ENCODE data around the gene ZNF212.

GRCh38 chr7:149252378-149252777 is 12.9 kb downstream of the ZNF212 start:
- TF ChIP-seq HINFP (tag; conservative IDR thresholded peaks at IDR 0.05; ENCODE audit: low read depth): no peak
- no peak for TF ChIP-seq RB1 (IDR thresholded peaks at IDR 0.05; ENCODE audit: low read depth)
- no peak for TF ChIP-seq CTCF (IDR thresholded peaks at IDR 0.05 in 2 of 3, conservative IDR thresholded peaks at IDR 0.05 in 1 of 3; ENCODE audit: insufficient read depth in 2 of 3, low read depth in 1 of 3, low read length in 3 of 3)
- TF ChIP-seq, protein P1, sequence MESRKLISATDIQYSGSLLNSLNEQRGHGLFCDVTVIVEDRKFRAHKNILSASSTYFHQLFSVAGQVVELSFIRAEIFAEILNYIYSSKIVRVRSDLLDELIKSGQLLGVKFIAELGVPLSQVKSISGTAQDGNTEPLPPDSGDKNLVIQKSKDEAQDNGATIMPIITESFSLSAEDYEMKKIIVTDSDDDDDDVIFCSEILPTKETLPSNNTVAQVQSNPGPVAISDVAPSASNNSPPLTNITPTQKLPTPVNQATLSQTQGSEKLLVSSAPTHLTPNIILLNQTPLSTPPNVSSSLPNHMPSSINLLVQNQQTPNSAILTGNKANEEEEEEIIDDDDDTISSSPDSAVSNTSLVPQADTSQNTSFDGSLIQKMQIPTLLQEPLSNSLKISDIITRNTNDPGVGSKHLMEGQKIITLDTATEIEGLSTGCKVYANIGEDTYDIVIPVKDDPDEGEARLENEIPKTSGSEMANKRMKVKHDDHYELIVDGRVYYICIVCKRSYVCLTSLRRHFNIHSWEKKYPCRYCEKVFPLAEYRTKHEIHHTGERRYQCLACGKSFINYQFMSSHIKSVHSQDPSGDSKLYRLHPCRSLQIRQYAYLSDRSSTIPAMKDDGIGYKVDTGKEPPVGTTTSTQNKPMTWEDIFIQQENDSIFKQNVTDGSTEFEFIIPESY (CRISPR knock-in tag; IDR thresholded peaks at IDR 0.05): no peak
- TF ChIP-seq IFI16 (CRISPR knock-in tag; IDR thresholded peaks at IDR 0.05): no peak
- TF ChIP-seq ZBTB49 (CRISPR knock-in tag; IDR thresholded peaks at IDR 0.05; ENCODE audit: borderline replicate concordance): no peak
- no peak for TF ChIP-seq TCF7 (IDR thresholded peaks at IDR 0.05; ENCODE audit: borderline replicate concordance)
- no peak for TF ChIP-seq MAZ (CRISPR knock-in tag; conservative IDR thresholded peaks at IDR 0.05 in 1 of 2, IDR thresholded peaks at IDR 0.05 in 1 of 2)

Data from K562 (cell line).